ENCODE measurements around the gene TRPV2.

The TRPV2 gene

GRCh38 chr17:16407911-16408588 is 7.3 kb upstream of the TRPV2 start:
- peak; percentile 55 for DNase-seq

GRCh38 chr17:16417399-16417798 is 2.0 kb downstream of the TRPV2 start:
- no peak for DNase-seq

- peak; percentile 80 for DNase-seq
Observed at GRCh38 chr17:16417896-16418684, 2.7 kb downstream of the TRPV2 start.

- DNase-seq: no peak
Observed at GRCh38 chr17:16418685-16419068, 3.3 kb downstream of the TRPV2 start.

GRCh38 chr17:16419074-16419928 is 3.9 kb downstream of the TRPV2 start:
- peak; percentile 94 for DNase-seq

GRCh38 chr17:16419929-16420271 is 4.5 kb downstream of the TRPV2 start:
- peak; percentile 92 for DNase-seq

GRCh38 chr17:16422416-16422815 is 7.0 kb downstream of the TRPV2 start:
- DNase-seq: no peak

- no peak for DNase-seq
Observed at GRCh38 chr17:16423226-16423872, 8.0 kb downstream of the TRPV2 start.

GRCh38 chr17:16425202-16425601 is 9.8 kb downstream of the TRPV2 start:
- DNase-seq: no peak

- no peak for DNase-seq
Observed at GRCh38 chr17:16425698-16426659, 10.6 kb downstream of the TRPV2 start.

GRCh38 chr17:16427020-16427419 is 11.6 kb downstream of the TRPV2 start:
- DNase-seq: no peak

- DNase-seq: peak; percentile 64
Observed at GRCh38 chr17:16428098-16428882, 12.9 kb downstream of the TRPV2 start.

GRCh38 chr17:16429083-16429482 is 13.7 kb downstream of the TRPV2 start:
- DNase-seq: no peak

GRCh38 chr17:16430650-16431049 is 15.3 kb downstream of the TRPV2 start:
- DNase-seq: no peak

GRCh38 chr17:16432017-16432416 is 16.6 kb downstream of the TRPV2 start:
- no peak for DNase-seq

GRCh38 chr17:16433514-16433913 is 18.1 kb downstream of the TRPV2 start:
- DNase-seq: no peak

GRCh38 chr17:16434662-16435061 is 19.3 kb downstream of the TRPV2 start:
- DNase-seq: no peak

GRCh38 chr17:16435925-16436886 is 20.8 kb downstream of the TRPV2 start:
- no peak for DNase-seq

- DNase-seq: no peak
Observed at GRCh38 chr17:16437083-16437482, 21.7 kb downstream of the TRPV2 start.

- DNase-seq: no peak
Observed at GRCh38 chr17:16438173-16438556, 22.8 kb downstream of the TRPV2 start.

Measured in EL (cell line).